GM10248 (cell line): ENCODE measurements around the gene PKP1.

Source experiments
- CTCF ChIA-PET: fragments of 300-600 bp; sonication (Branson Sonifier 250); formaldehyde crosslinking; extraction: SDS; loops from one replicate; lab custom pipeline; 2021; ENCODE audit warnings: antibody characterized with exemption; lab: Yijun Ruan, JAX
- POLR2A ChIA-PET: fragments of 350-650 bp; sonication (Branson Sonifier 250); formaldehyde crosslinking; extraction: SDS; loops from one replicate; lab custom pipeline; 2020; ENCODE audit warnings: antibody characterized with exemption; lab: Yijun Ruan, JAX
- DNase-seq: peaks from one replicate; pipeline ENCODE4 v3.0.0; 2012; ENCODE audit errors: extremely low spot score
- CTCF ChIP-seq: IDR thresholded peaks from 2 replicates; pipeline ENCODE4 v1.5.1; 2012; ENCODE audit warnings: mild to moderate bottlenecking, low read depth; ENCODE audit errors: extremely low read depth, missing control alignments, control extremely low read depth

PKP1 gene

GRCh38 chr1:201260648-201261311, 22.5 kb upstream of the PKP1 start:
- DNase-seq, result no peak
- ChIA-PET POLR2A (no interaction called here), CTCF (interaction anchor here (1.3 kb wide), 1 partner anchor 18 kb away, joined by 4 read pairs; no protein-coding TSS in a partner anchor)
- TF ChIP-seq CTCF, result no peak

- no peak for TF ChIP-seq CTCF
- DNase-seq, result no peak
- ChIA-PET POLR2A (no interaction called here), CTCF (interaction anchor here (1.3 to 2.5 kb wide), 4 partner anchors 11 to 100 kb away, joined by 4 to 15 read pairs (median 4); no protein-coding TSS in a partner anchor)
These were observed 21.3 kb upstream of the PKP1 start for GRCh38 chr1:201261771-201262547.

GRCh38 chr1:201262963-201263608, 20.2 kb upstream of the PKP1 start:
- CTCF ChIA-PET, result interaction anchor here (1.3 to 2.5 kb wide), 6 partner anchors 8 to 173 kb away, joined by 4 to 15 read pairs (median 5); no protein-coding TSS in a partner anchor
- TF ChIP-seq CTCF, result no peak
- no peak for DNase-seq
- POLR2A ChIA-PET, result no interaction called here

- CTCF ChIA-PET, result interaction anchor here (1.4 to 1.5 kb wide), 2 partner anchors 9 to 172 kb away, joined by 5 to 10 read pairs; no protein-coding TSS in a partner anchor
- no peak for DNase-seq
- POLR2A ChIA-PET, result no interaction called here
- TF ChIP-seq CTCF, result no peak
These were observed 19.2 kb upstream of the PKP1 start for GRCh38 chr1:201264072-201264471.

GRCh38 chr1:201264554-201264953, 18.8 kb upstream of the PKP1 start:
- no peak for DNase-seq
- no peak for TF ChIP-seq CTCF
- ChIA-PET POLR2A (no interaction called here), CTCF (interaction anchor here (1.4 to 1.5 kb wide), 2 partner anchors 10 to 171 kb away, joined by 5 to 10 read pairs; no protein-coding TSS in a partner anchor)

- no peak for TF ChIP-seq CTCF
- ChIA-PET CTCF (interaction anchor here (0.9 to 1.2 kb wide), 2 partner anchors 53 to 95 kb away, joined by 3 read pairs; no protein-coding TSS in a partner anchor), POLR2A (no interaction called here)
- no peak for DNase-seq
These were observed 17.6 kb upstream of the PKP1 start for GRCh38 chr1:201265756-201266155.
